HEK293 (cell line): Measurements from ENCODE around the gene EIF1.

Experiments used
- MZF1 ChIP-seq: fragments of 450-650 bp; formaldehyde crosslinking; IDR thresholded peaks from 2 replicates; pipeline ENCODE4 v1.5.1; 2017; ENCODE audit warnings: missing biosample characterization, missing genetic modification characterization, borderline replicate concordance
- SCRT2 ChIP-seq: fragments of 450-650 bp; formaldehyde crosslinking; IDR thresholded peaks from 2 replicates; pipeline ENCODE4 v1.5.1; 2016; ENCODE audit warnings: missing biosample characterization, missing genetic modification characterization
- YY1 ChIP-seq: fragments of 450-650 bp; formaldehyde crosslinking; IDR thresholded peaks from 2 replicates; pipeline ENCODE4 v1.5.1; 2018; ENCODE audit warnings: missing biosample characterization, missing genetic modification characterization
- ZBTB11 ChIP-seq: fragments of 450-650 bp; formaldehyde crosslinking; conservative IDR thresholded peaks from 2 replicates; pipeline ENCODE4 v1.5.1; 2016; ENCODE audit warnings: low read depth, missing biosample characterization, missing genetic modification characterization
- ZBTB21 ChIP-seq: fragments of 450-650 bp; formaldehyde crosslinking; IDR thresholded peaks from 2 replicates; pipeline ENCODE4 v1.5.1; 2017; ENCODE audit warnings: missing biosample characterization, missing genetic modification characterization
- ZEB2 ChIP-seq: fragments of 450-650 bp; formaldehyde crosslinking; IDR thresholded peaks from 2 replicates; pipeline ENCODE4 v1.5.1; 2016; ENCODE audit warnings: missing biosample characterization, missing genetic modification characterization
- ZNF148 ChIP-seq: fragments of 450-650 bp; formaldehyde crosslinking; IDR thresholded peaks from 2 replicates; pipeline ENCODE4 v1.5.0; 2017; ENCODE audit warnings: missing biosample characterization, missing genetic modification characterization, borderline replicate concordance
- ZNF221 ChIP-seq: fragments of 450-650 bp; formaldehyde crosslinking; IDR thresholded peaks from 2 replicates; pipeline ENCODE4 v1.5.1; 2017; ENCODE audit warnings: missing biosample characterization, missing genetic modification characterization, borderline replicate concordance
- ZNF24 ChIP-seq: fragments of 450-650 bp; formaldehyde crosslinking; IDR thresholded peaks from 2 replicates; pipeline ENCODE4 v1.5.1; 2016; ENCODE audit warnings: missing biosample characterization, missing genetic modification characterization
- ZNF274 ChIP-seq, 2 experiments: fragments of 200-500 bp in 1 of 2; fragments of 450-650 bp in 1 of 2; sonication (Bioruptor generic) in 1 of 2; formaldehyde crosslinking in 1 of 2; IDR thresholded peaks; 2 replicates each; pipeline versions ENCODE4 v1.5.1 to v1.6.1; 2014 to 2016; ENCODE audit warnings: borderline replicate concordance in 1 of 2, inconsistent platforms in 1 of 2, low read length in 1 of 2, missing biosample characterization in 1 of 2, missing genetic modification characterization in 1 of 2
- ZNF350 ChIP-seq: fragments of 450-650 bp; formaldehyde crosslinking; IDR thresholded peaks from 2 replicates; pipeline ENCODE4 v1.5.0; 2017; ENCODE audit warnings: missing biosample characterization, mild to moderate bottlenecking, missing genetic modification characterization
- ZNF510 ChIP-seq: fragments of 450-650 bp; formaldehyde crosslinking; IDR thresholded peaks from 2 replicates; pipeline ENCODE4 v1.5.1; 2018; ENCODE audit warnings: mild to moderate bottlenecking, missing genetic modification characterization, missing biosample characterization; ENCODE audit not compliant: insufficient replicate concordance
- ZNF585B ChIP-seq: fragments of 450-650 bp; formaldehyde crosslinking; IDR thresholded peaks from 2 replicates; pipeline ENCODE4 v1.5.1; 2016; ENCODE audit warnings: missing biosample characterization, missing genetic modification characterization
- ZNF645 ChIP-seq: fragments of 450-650 bp; formaldehyde crosslinking; IDR thresholded peaks from 2 replicates; pipeline ENCODE4; 2016; ENCODE audit warnings: missing biosample characterization, missing genetic modification characterization
- ZNF692 ChIP-seq: fragments of 450-650 bp; formaldehyde crosslinking; IDR thresholded peaks from 2 replicates; pipeline ENCODE4 v1.5.1; 2016; ENCODE audit warnings: missing biosample characterization, missing genetic modification characterization
- ZNF707 ChIP-seq: fragments of 450-650 bp; formaldehyde crosslinking; IDR thresholded peaks from 2 replicates; pipeline ENCODE4 v1.5.1; 2016; ENCODE audit warnings: missing biosample characterization, missing genetic modification characterization
- ZNF777 ChIP-seq: fragments of 450-650 bp; formaldehyde crosslinking; IDR thresholded peaks from 2 replicates; pipeline ENCODE4 v1.5.1; 2017; ENCODE audit warnings: missing biosample characterization, missing genetic modification characterization, borderline replicate concordance
- ZNF791 ChIP-seq: fragments of 450-650 bp; formaldehyde crosslinking; IDR thresholded peaks from 2 replicates; pipeline ENCODE4 v1.5.1; 2016; ENCODE audit warnings: missing biosample characterization, missing genetic modification characterization
- ZSCAN16 ChIP-seq: fragments of 450-650 bp; formaldehyde crosslinking; IDR thresholded peaks from 2 replicates; pipeline ENCODE4 v1.5.1; 2016; ENCODE audit warnings: missing biosample characterization, missing genetic modification characterization
- TF ChIP-seq, protein P1 (sequence below): fragments of 450-650 bp; formaldehyde crosslinking; IDR thresholded peaks from 2 replicates; pipeline ENCODE4 v1.5.1; 2016; ENCODE audit warnings: missing biosample characterization, missing genetic modification characterization
- TF ChIP-seq, protein P2 (sequence below): fragments of 450-650 bp; IDR thresholded peaks from 2 replicates; pipeline ENCODE4 v1.5.1; 2018; ENCODE audit warnings: missing biosample characterization, missing genetic modification characterization
- TF ChIP-seq, protein P3 (sequence below): fragments of 450-650 bp; formaldehyde crosslinking; IDR thresholded peaks from 2 replicates; pipeline ENCODE4 v1.5.1; 2016; ENCODE audit warnings: missing biosample characterization, missing genetic modification characterization
- TF ChIP-seq, protein P4 (sequence below): fragments of 450-650 bp; formaldehyde crosslinking; IDR thresholded peaks from 2 replicates; pipeline ENCODE4 v1.5.1; 2017; ENCODE audit warnings: missing biosample characterization, mild to moderate bottlenecking, missing genetic modification characterization, moderate library complexity

The EIF1 gene

GRCh38 chr17:41739661-41740352 is 51.1 kb downstream of the EIF1 start (continued):
- TF ChIP-seq YY1 (tag by site-specific recombination) (no peak), ZNF24 (tag by site-specific recombination) (no peak), ZSCAN16 (tag by site-specific recombination) (no peak), ZEB2 (tag by site-specific recombination) (peak; percentile 82), ZBTB11 (no peak), SCRT2 (tag by site-specific recombination) (0 out of 2 replicates have a peak, but pooled peaks have one; percentile 23), ZNF350 (tag by site-specific recombination) (no peak), ZNF692 (tag by site-specific recombination) (0 out of 2 replicates have a peak, but pooled peaks have one; percentile 28), ZBTB21 (tag by site-specific recombination) (0 out of 2 replicates have a peak, but pooled peaks have one; percentile 27), ZNF148 (tag by site-specific recombination) (no peak), ZNF707 (tag by site-specific recombination) (no peak), ZNF777 (tag by site-specific recombination) (no peak), ZNF645 (tag by site-specific recombination) (no peak), ZNF791 (tag by site-specific recombination) (no peak), ZNF221 (tag by site-specific recombination) (no peak), ZNF510 (tag by site-specific recombination) (no peak), ZNF585B (tag by site-specific recombination) (no peak), ZNF274 (IDR thresholded peaks at IDR 0.05; ENCODE audit: low read length) (no peak), ZNF274 (tag by site-specific recombination; IDR thresholded peaks at IDR 0.05; ENCODE audit: borderline replicate concordance) (no peak), MZF1 (tag by site-specific recombination) (no peak)
- TF ChIP-seq, protein P1, sequence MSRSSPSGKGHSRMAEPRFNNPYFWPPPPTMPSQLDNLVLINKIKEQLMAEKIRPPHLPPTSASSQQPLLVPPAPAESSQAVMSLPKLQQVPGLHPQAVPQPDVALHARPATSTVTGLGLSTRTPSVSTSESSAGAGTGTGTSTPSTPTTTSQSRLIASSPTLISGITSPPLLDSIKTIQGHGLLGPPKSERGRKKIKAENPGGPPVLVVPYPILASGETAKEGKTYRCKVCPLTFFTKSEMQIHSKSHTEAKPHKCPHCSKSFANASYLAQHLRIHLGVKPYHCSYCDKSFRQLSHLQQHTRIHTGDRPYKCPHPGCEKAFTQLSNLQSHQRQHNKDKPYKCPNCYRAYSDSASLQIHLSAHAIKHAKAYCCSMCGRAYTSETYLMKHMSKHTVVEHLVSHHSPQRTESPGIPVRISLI (tag by site-specific recombination), result no peak
- TF ChIP-seq, protein P2, sequence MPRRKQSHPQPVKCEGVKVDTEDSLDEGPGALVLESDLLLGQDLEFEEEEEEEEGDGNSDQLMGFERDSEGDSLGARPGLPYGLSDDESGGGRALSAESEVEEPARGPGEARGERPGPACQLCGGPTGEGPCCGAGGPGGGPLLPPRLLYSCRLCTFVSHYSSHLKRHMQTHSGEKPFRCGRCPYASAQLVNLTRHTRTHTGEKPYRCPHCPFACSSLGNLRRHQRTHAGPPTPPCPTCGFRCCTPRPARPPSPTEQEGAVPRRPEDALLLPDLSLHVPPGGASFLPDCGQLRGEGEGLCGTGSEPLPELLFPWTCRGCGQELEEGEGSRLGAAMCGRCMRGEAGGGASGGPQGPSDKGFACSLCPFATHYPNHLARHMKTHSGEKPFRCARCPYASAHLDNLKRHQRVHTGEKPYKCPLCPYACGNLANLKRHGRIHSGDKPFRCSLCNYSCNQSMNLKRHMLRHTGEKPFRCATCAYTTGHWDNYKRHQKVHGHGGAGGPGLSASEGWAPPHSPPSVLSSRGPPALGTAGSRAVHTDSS (tag by site-specific recombination), result no peak
- TF ChIP-seq, protein P3, sequence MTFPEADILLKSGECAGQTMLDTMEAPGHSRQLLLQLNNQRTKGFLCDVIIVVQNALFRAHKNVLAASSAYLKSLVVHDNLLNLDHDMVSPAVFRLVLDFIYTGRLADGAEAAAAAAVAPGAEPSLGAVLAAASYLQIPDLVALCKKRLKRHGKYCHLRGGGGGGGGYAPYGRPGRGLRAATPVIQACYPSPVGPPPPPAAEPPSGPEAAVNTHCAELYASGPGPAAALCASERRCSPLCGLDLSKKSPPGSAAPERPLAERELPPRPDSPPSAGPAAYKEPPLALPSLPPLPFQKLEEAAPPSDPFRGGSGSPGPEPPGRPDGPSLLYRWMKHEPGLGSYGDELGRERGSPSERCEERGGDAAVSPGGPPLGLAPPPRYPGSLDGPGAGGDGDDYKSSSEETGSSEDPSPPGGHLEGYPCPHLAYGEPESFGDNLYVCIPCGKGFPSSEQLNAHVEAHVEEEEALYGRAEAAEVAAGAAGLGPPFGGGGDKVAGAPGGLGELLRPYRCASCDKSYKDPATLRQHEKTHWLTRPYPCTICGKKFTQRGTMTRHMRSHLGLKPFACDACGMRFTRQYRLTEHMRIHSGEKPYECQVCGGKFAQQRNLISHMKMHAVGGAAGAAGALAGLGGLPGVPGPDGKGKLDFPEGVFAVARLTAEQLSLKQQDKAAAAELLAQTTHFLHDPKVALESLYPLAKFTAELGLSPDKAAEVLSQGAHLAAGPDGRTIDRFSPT (tag by site-specific recombination), result no peak
- TF ChIP-seq, protein P4, sequence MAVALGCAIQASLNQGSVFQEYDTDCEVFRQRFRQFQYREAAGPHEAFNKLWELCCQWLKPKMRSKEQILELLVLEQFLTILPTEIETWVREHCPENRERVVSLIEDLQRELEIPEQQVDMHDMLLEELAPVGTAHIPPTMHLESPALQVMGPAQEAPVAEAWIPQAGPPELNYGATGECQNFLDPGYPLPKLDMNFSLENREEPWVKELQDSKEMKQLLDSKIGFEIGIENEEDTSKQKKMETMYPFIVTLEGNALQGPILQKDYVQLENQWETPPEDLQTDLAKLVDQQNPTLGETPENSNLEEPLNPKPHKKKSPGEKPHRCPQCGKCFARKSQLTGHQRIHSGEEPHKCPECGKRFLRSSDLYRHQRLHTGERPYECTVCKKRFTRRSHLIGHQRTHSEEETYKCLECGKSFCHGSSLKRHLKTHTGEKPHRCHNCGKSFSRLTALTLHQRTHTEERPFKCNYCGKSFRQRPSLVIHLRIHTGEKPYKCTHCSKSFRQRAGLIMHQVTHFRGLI (tag by site-specific recombination), result no peak
